Measurements from ENCODE around the gene SYT8.

DNA sequence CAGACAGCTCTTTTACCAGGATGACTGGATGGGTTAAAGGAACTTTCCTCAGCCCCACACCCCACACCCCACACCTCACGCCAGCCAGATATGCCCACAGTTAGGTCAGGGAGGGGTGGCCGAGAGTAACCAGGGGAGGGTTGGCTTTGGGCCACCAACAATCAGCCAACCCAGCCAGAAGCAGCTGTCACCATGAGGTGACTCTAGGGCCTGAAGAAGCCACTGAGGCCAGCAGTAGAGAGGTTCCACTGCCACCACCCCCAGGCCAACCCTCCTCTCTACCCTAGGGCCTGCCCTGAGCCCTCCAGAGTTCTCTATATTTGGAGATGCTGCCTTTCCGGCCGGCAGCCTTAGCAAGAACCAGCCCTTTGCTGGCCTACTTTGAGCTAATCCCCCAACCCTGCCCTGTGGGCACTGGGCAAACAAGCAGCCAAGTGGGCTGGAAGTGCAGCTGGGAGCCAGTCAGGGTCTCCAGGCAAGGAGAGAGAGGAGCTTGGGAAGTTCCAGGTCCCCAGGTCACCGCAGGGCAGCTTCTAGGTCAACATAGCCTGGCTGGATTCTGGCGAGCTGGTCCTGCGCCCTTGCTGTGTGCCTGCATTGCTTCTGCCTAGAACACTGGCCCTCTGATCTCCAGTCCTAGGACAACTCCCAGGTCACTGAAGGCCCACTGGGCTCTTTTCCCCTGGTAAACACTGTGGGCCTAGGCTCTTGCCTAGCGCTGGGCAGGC lies 12.0 kb upstream of the SYT8 start:
- no peak for TF ChIP-seq EZH2 (IDR thresholded peaks at IDR 0.05; ENCODE audit: borderline replicate concordance, insufficient read depth, low read length, poor library complexity, severe bottlenecking)
- TF ChIP-seq, protein P1, sequence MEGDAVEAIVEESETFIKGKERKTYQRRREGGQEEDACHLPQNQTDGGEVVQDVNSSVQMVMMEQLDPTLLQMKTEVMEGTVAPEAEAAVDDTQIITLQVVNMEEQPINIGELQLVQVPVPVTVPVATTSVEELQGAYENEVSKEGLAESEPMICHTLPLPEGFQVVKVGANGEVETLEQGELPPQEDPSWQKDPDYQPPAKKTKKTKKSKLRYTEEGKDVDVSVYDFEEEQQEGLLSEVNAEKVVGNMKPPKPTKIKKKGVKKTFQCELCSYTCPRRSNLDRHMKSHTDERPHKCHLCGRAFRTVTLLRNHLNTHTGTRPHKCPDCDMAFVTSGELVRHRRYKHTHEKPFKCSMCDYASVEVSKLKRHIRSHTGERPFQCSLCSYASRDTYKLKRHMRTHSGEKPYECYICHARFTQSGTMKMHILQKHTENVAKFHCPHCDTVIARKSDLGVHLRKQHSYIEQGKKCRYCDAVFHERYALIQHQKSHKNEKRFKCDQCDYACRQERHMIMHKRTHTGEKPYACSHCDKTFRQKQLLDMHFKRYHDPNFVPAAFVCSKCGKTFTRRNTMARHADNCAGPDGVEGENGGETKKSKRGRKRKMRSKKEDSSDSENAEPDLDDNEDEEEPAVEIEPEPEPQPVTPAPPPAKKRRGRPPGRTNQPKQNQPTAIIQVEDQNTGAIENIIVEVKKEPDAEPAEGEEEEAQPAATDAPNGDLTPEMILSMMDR (IDR thresholded peaks at IDR 0.05; ENCODE audit: poor library complexity, severe bottlenecking): no peak
- no peak for TF ChIP-seq SMC3 (conservative IDR thresholded peaks at IDR 0.05; ENCODE audit: poor library complexity)

Data from neural cell (in vitro differentiated cells).